ENCODE data around the gene TGFA.

- TF ChIP-seq CTCF (IDR thresholded peaks at IDR 0.05 in 2 of 3, conservative IDR thresholded peaks at IDR 0.05 in 1 of 3; ENCODE audit: borderline replicate concordance in 1 of 3, insufficient read depth in 1 of 3, low read depth in 2 of 3, low read length in 2 of 3) (no peak), POLR2AphosphoS5 (IDR thresholded peaks at IDR 0.05; ENCODE audit: low read depth, low read length) (no peak), JUND (IDR thresholded peaks at IDR 0.05) (no peak), REST (IDR thresholded peaks at IDR 0.05; ENCODE audit: low read depth) (no peak)
These were observed 41.5 kb downstream of the TGFA start for GRCh38 chr2:70511971-70512729.

Data from HCT116 (cell line).